Measurements from ENCODE around the gene ENHO.

The ENHO gene

DNA sequence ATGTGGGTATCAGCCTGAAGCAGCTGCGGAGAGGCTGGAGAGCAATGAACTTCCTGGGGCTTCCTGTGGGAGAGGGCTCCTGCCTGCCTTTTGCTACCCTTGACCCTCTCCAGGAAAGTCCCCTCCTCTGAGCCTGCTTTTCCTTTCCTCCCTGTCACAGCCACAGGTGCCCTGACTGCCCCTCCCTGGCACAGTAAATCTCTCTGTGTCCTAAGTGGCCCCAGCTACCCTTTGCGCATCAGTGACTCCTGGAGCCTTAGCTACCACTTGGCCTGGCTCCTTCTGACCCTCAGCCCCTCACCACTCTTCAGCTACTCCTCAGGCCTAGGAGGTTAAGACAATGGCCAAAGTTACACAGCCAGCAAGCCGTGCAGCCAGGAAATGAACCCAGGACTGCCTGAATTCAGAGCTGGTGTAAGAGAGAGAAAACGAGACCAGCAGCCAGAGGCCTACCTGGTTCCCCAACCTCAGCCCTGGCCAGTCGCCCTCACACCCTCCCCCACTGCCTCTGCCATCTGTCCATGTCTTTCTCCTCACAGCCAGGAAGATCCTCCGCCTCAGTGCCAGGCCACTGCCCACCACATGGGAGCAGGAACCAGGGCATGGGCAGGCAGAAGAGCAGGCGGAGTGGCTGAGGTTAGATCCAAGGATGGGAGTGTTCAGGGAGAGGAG, 48.2 kb upstream of the ENHO start:
- no peak overlapping the region for H3K9ac ChIP-seq (ENCODE audit: low read length)
- H3K79me2 ChIP-seq (ENCODE audit: insufficient read depth, low read length): no peaks in the 10 kb centered on the region
- TF ChIP-seq, protein P1, sequence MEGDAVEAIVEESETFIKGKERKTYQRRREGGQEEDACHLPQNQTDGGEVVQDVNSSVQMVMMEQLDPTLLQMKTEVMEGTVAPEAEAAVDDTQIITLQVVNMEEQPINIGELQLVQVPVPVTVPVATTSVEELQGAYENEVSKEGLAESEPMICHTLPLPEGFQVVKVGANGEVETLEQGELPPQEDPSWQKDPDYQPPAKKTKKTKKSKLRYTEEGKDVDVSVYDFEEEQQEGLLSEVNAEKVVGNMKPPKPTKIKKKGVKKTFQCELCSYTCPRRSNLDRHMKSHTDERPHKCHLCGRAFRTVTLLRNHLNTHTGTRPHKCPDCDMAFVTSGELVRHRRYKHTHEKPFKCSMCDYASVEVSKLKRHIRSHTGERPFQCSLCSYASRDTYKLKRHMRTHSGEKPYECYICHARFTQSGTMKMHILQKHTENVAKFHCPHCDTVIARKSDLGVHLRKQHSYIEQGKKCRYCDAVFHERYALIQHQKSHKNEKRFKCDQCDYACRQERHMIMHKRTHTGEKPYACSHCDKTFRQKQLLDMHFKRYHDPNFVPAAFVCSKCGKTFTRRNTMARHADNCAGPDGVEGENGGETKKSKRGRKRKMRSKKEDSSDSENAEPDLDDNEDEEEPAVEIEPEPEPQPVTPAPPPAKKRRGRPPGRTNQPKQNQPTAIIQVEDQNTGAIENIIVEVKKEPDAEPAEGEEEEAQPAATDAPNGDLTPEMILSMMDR (IDR thresholded peaks at IDR 0.05; ENCODE audit: insufficient read depth, low read length, poor library complexity, severe bottlenecking): no peak
- no peak for TF ChIP-seq EZH2phosphoT487 (conservative IDR thresholded peaks at IDR 0.05; ENCODE audit: low read length)
- no peaks in the 10 kb centered on the region for H3K9me2 ChIP-seq (replicated peaks; ENCODE audit: insufficient read depth, low read length)
- H3K27me3 ChIP-seq (ENCODE audit: low read length): no peaks in the 10 kb centered on the region
- no peak overlapping the region for H3K4me3 ChIP-seq (ENCODE audit: insufficient read depth, low read length, poor library complexity, severe bottlenecking)
- H3K9me3 ChIP-seq (ENCODE audit: insufficient read depth, low read length): no peaks in the 10 kb centered on the region
- H3K36me3 ChIP-seq (ENCODE audit: low read length): no peaks in the 10 kb centered on the region
- H4K20me1 ChIP-seq (ENCODE audit: low read depth, low read length): no peaks in the 10 kb centered on the region
- no peak overlapping the region for H2AFZ ChIP-seq (ENCODE audit: low read depth, low read length, severe bottlenecking)
- H3K4me2 ChIP-seq (ENCODE audit: low read depth, low read length, poor library complexity, severe bottlenecking): no peak overlapping the region
- H3K27ac ChIP-seq (ENCODE audit: low read depth, low read length): no peak overlapping the region
- no peaks in the 10 kb centered on the region for H3F3A ChIP-seq (ENCODE audit: insufficient read depth)

GRCh38 chr9:34570376-34570775, 47.6 kb upstream of the ENHO start:
- Histone ChIP-seq H2AFZ (ENCODE audit: low read depth, low read length, severe bottlenecking) (no peak overlapping the region), H3K27ac (ENCODE audit: low read depth, low read length) (no peak overlapping the region), H3K4me3 (ENCODE audit: insufficient read depth, low read length, poor library complexity, severe bottlenecking) (no peak overlapping the region)

GRCh38 chr9:34568774-34569173, 46.0 kb upstream of the ENHO start:
- Histone ChIP-seq H3K4me2 (ENCODE audit: low read depth, low read length, poor library complexity, severe bottlenecking) (no peak overlapping the region), H4K20me1 (ENCODE audit: low read depth, low read length) (no peaks in the 10 kb centered on the region), H2AFZ (ENCODE audit: low read depth, low read length, severe bottlenecking) (no peak overlapping the region), H3K27ac (ENCODE audit: low read depth, low read length) (no peak overlapping the region), H3K9ac (ENCODE audit: low read length) (no peak overlapping the region), H3K4me3 (ENCODE audit: insufficient read depth, low read length, poor library complexity, severe bottlenecking) (no peak overlapping the region), H3F3A (ENCODE audit: insufficient read depth) (no peaks in the 10 kb centered on the region), H3K9me2 (replicated peaks; ENCODE audit: insufficient read depth, low read length) (no peaks in the 10 kb centered on the region), H3K27me3 (ENCODE audit: low read length) (no peaks in the 10 kb centered on the region), H3K36me3 (ENCODE audit: low read length) (no peaks in the 10 kb centered on the region), H3K9me3 (ENCODE audit: insufficient read depth, low read length) (no peaks in the 10 kb centered on the region), H3K79me2 (ENCODE audit: insufficient read depth, low read length) (no peaks in the 10 kb centered on the region)
- TF ChIP-seq, protein P1 (IDR thresholded peaks at IDR 0.05; ENCODE audit: insufficient read depth, low read length, poor library complexity, severe bottlenecking): no peak
- TF ChIP-seq EZH2phosphoT487 (conservative IDR thresholded peaks at IDR 0.05; ENCODE audit: low read length): no peak

More at GRCh38 chr9:34570376-34570775, 47.6 kb upstream of the ENHO start:
- no peak for TF ChIP-seq EZH2phosphoT487 (conservative IDR thresholded peaks at IDR 0.05; ENCODE audit: low read length)
- Histone ChIP-seq H3K36me3 (ENCODE audit: low read length) (no peaks in the 10 kb centered on the region), H3K79me2 (ENCODE audit: insufficient read depth, low read length) (no peaks in the 10 kb centered on the region), H3F3A (ENCODE audit: insufficient read depth) (no peaks in the 10 kb centered on the region), H4K20me1 (ENCODE audit: low read depth, low read length) (no peaks in the 10 kb centered on the region), H3K4me2 (ENCODE audit: low read depth, low read length, poor library complexity, severe bottlenecking) (no peak overlapping the region), H3K27me3 (ENCODE audit: low read length) (no peaks in the 10 kb centered on the region), H3K9me3 (ENCODE audit: insufficient read depth, low read length) (no peaks in the 10 kb centered on the region), H3K9ac (ENCODE audit: low read length) (no peak overlapping the region), H3K9me2 (replicated peaks; ENCODE audit: insufficient read depth, low read length) (no peaks in the 10 kb centered on the region)

- no peak overlapping the region for H3K9ac ChIP-seq (ENCODE audit: low read length)
- no peaks in the 10 kb centered on the region for H3F3A ChIP-seq (ENCODE audit: insufficient read depth)
- no peaks in the 10 kb centered on the region for H3K27me3 ChIP-seq (ENCODE audit: low read length)
- H3K9me2 ChIP-seq (replicated peaks; ENCODE audit: insufficient read depth, low read length): no peaks in the 10 kb centered on the region
- no peaks in the 10 kb centered on the region for H3K79me2 ChIP-seq (ENCODE audit: insufficient read depth, low read length)
- no peak overlapping the region for H2AFZ ChIP-seq (ENCODE audit: low read depth, low read length, severe bottlenecking)
- no peak overlapping the region for H3K4me2 ChIP-seq (ENCODE audit: low read depth, low read length, poor library complexity, severe bottlenecking)
- no peaks in the 10 kb centered on the region for H3K9me3 ChIP-seq (ENCODE audit: insufficient read depth, low read length)
- no peak overlapping the region for H3K27ac ChIP-seq (ENCODE audit: low read depth, low read length)
- H3K4me3 ChIP-seq (ENCODE audit: insufficient read depth, low read length, poor library complexity, severe bottlenecking): no peak overlapping the region
- H4K20me1 ChIP-seq (ENCODE audit: low read depth, low read length): no peaks in the 10 kb centered on the region
- TF ChIP-seq, protein P1 (IDR thresholded peaks at IDR 0.05; ENCODE audit: insufficient read depth, low read length, poor library complexity, severe bottlenecking): no peak
- no peak for TF ChIP-seq EZH2phosphoT487 (conservative IDR thresholded peaks at IDR 0.05; ENCODE audit: low read length)
- no peaks in the 10 kb centered on the region for H3K36me3 ChIP-seq (ENCODE audit: low read length)
Measured at GRCh38 chr9:34568133-34568532, 45.3 kb upstream of the ENHO start.

Measured in SU-DHL-6 (cell line).